ENCODE data around the gene WBP11. TPM values are rescaled to one million over a fixed set of nuclear protein-coding genes. Genes with fewer than 3 reads are reported as not detected.
A peak's percentile ranks its signal among the peaks of the same experiment; 100 is the strongest.

Gene WBP11
- total RNA-seq, 1 experiment from 2014 or later, result 7.8 TPM

GRCh38 chr12:14824012-14824634 lies 20.8 kb upstream of the WBP11 start:
- no peak for DNase-seq (ENCODE audit: low spot score)

GRCh38 chr12:14814014-14814413 lies 10.7 kb upstream of the WBP11 start, which contains the start of gene SMCO3:
TSS of gene SMCO3 (minus strand) at chr12:14814182. CDS start at chr12:14806680, 7,502 bp downstream.
- no peak for DNase-seq (ENCODE audit: low spot score)

- DNase-seq (ENCODE audit: low spot score), result no peak
These were observed 8.2 kb upstream of the WBP11 start for GRCh38 chr12:14811486-14811885.

- DNase-seq (ENCODE audit: low spot score), result peak; percentile 22
These were observed 7.7 kb upstream of the WBP11 start for GRCh38 chr12:14810953-14811483.

- no peak for DNase-seq (ENCODE audit: low spot score)
These were observed 7.1 kb upstream of the WBP11 start for GRCh38 chr12:14810167-14810952.

- no peak for DNase-seq (ENCODE audit: low spot score)
These were observed 517 bp upstream of the WBP11 start for GRCh38 chr12:14803830-14804160.

GRCh38 chr12:14802721-14803010 lies 612 bp downstream of the WBP11 start:
- DNase-seq (ENCODE audit: low spot score), result no peak

GRCh38 chr12:14802247-14802646 lies 1.0 kb downstream of the WBP11 start:
- DNase-seq (ENCODE audit: low spot score), result no peak

- DNase-seq (ENCODE audit: low spot score), result no peak
These were observed 8.2 kb downstream of the WBP11 start for GRCh38 chr12:14795028-14795448.

- no peak for DNase-seq (ENCODE audit: low spot score)
These were observed 17.7 kb downstream of the WBP11 start for GRCh38 chr12:14785568-14785967.

GRCh38 chr12:14784471-14784870 lies 18.8 kb downstream of the WBP11 start:
- no peak for DNase-seq (ENCODE audit: low spot score)

- DNase-seq (ENCODE audit: low spot score), result no peak
These were observed 20.5 kb downstream of the WBP11 start for GRCh38 chr12:14782756-14783155.

- DNase-seq (ENCODE audit: low spot score), result no peak
These were observed 21.7 kb downstream of the WBP11 start for GRCh38 chr12:14781563-14781962.

- DNase-seq (ENCODE audit: low spot score), result no peak
These were observed 22.4 kb downstream of the WBP11 start for GRCh38 chr12:14780859-14781258.

GRCh38 chr12:14779834-14780233 lies 23.4 kb downstream of the WBP11 start:
- no peak for DNase-seq (ENCODE audit: low spot score)

GRCh38 chr12:14777271-14777670 lies 26.0 kb downstream of the WBP11 start:
- DNase-seq (ENCODE audit: low spot score), result no peak

- no peak for DNase-seq (ENCODE audit: low spot score)
These were observed 26.9 kb downstream of the WBP11 start for GRCh38 chr12:14776236-14776961.

- DNase-seq (ENCODE audit: low spot score), result no peak
These were observed 27.7 kb downstream of the WBP11 start for GRCh38 chr12:14775636-14775980.

- no peak for DNase-seq (ENCODE audit: low spot score)
These were observed 28.2 kb downstream of the WBP11 start for GRCh38 chr12:14774906-14775635.

GRCh38 chr12:14774074-14774905 lies 29.0 kb downstream of the WBP11 start:
- no peak for DNase-seq (ENCODE audit: low spot score)

- no peak for DNase-seq (ENCODE audit: low spot score)
These were observed 29.6 kb downstream of the WBP11 start for GRCh38 chr12:14773685-14774073.
